ENCODE results near the gene SLC39A11. TPM values are rescaled to one million over a fixed set of nuclear protein-coding genes. Genes with fewer than 3 reads are reported as not detected.
"Not testable (repeated sequence)": the region's sequence is repeated elsewhere in the genome, so short reads cannot be mapped to it uniquely, and the experiment has no call there.

Gene SLC39A11
- total RNA-seq, 3 donors from 2014 or later, result 31.6 to 71.6 (median 51.6) TPM

- Histone ChIP-seq H3K4me3 (no peak overlapping the region), H3K36me3 (ENCODE audit: low read depth) (no peaks in the 10 kb centered on the region), H3K4me1 (ENCODE audit: low read depth) (no peaks in the 10 kb centered on the region), H3K9me3 (no peaks in the 10 kb centered on the region)
- no peak for ATAC-seq
- DNase-seq, result no peak
- intact Hi-C loops (cut with DNase I, micrococcal nuclease), result no loop called here
- TF ChIP-seq CTCF (IDR thresholded peaks at IDR 0.05), result no peak
These were observed 28.2 kb downstream of the SLC39A11 start for GRCh38 chr17:73064084-73064938.

GRCh38 chr17:73062726-73063125 lies 29.8 kb downstream of the SLC39A11 start:
- Histone ChIP-seq H3K36me3 (ENCODE audit: low read depth) (no peaks in the 10 kb centered on the region), H3K4me3 (no peak overlapping the region), H3K4me1 (ENCODE audit: low read depth) (no peaks in the 10 kb centered on the region), H3K9me3 (no peaks in the 10 kb centered on the region)
- intact Hi-C loops (cut with DNase I, micrococcal nuclease), result no loop called here
- ATAC-seq, result no peak
- DNase-seq, result no peak
- TF ChIP-seq CTCF (IDR thresholded peaks at IDR 0.05), result no peak

GRCh38 chr17:73061161-73061560 lies 31.3 kb downstream of the SLC39A11 start:
- Histone ChIP-seq H3K4me3 (no peak overlapping the region), H3K9me3 (no peaks in the 10 kb centered on the region), H3K36me3 (ENCODE audit: low read depth) (no peaks in the 10 kb centered on the region), H3K4me1 (ENCODE audit: low read depth) (no peaks in the 10 kb centered on the region)
- ATAC-seq (no peak), DNase-seq (no peak)
- TF ChIP-seq CTCF (IDR thresholded peaks at IDR 0.05), result no peak
- intact Hi-C loops (cut with DNase I, micrococcal nuclease), result no loop called here

GRCh38 chr17:73060721-73061120 lies 31.8 kb downstream of the SLC39A11 start:
- ATAC-seq (no peak), DNase-seq (no peak)
- Histone ChIP-seq H3K4me1 (ENCODE audit: low read depth) (no peaks in the 10 kb centered on the region), H3K9me3 (no peaks in the 10 kb centered on the region), H3K36me3 (ENCODE audit: low read depth) (no peaks in the 10 kb centered on the region), H3K4me3 (no peak overlapping the region)
- TF ChIP-seq CTCF (IDR thresholded peaks at IDR 0.05), result no peak
- intact Hi-C loops (cut with DNase I, micrococcal nuclease), result no loop called here

- DNase-seq; ATAC-seq; H3K36me3 ChIP-seq (ENCODE audit: low read depth); intact Hi-C loops (cut with DNase I, micrococcal nuclease); H3K9me3 ChIP-seq; H3K4me3 ChIP-seq; H3K4me1 ChIP-seq (ENCODE audit: low read depth): not testable (repeated sequence)
These were observed 32.8 kb downstream of the SLC39A11 start for GRCh38 chr17:73059713-73060112.

GRCh38 chr17:73058022-73058421 lies 34.5 kb downstream of the SLC39A11 start:
- Histone ChIP-seq H3K4me3 (no peak overlapping the region), H3K9me3 (no peaks in the 10 kb centered on the region), H3K4me1 (ENCODE audit: low read depth) (no peaks in the 10 kb centered on the region), H3K36me3 (ENCODE audit: low read depth) (no peaks in the 10 kb centered on the region)
- intact Hi-C loops (cut with DNase I, micrococcal nuclease), result no loop called here
- no peak for ATAC-seq
- TF ChIP-seq CTCF (IDR thresholded peaks at IDR 0.05), result no peak
- no peak for DNase-seq
